Right lobe of liver (tissue), 6 donors: Measurements from ENCODE around the gene NPAS4. TPM values are rescaled to one million over a fixed set of nuclear protein-coding genes. Genes with fewer than 3 reads are reported as not detected.
"Not testable (repeated sequence)": the region's sequence is repeated elsewhere in the genome, so short reads cannot be mapped to it uniquely, and the experiment has no call there.

Experiments used
- ATAC-seq, 4 donors: fragments of 200-7000 bp; cut with Tn5 transposase; one replicate each; pipeline ENCODE4 v1.9.1; 2020; ENCODE audit warnings: mild to moderate bottlenecking in 4 of 4, moderate library complexity in 4 of 4
- DNase-seq, 3 donors: peaks; one replicate each; pipeline ENCODE4 v3.0.0-alpha.2; 2020
- H3K27ac ChIP-seq, 3 donors: fragments of 200-600 bp; one replicate each; pipeline ENCODE4 v1.8.0; 2022
- H3K27me3 ChIP-seq, 2 donors: fragments of 200-600 bp; one replicate each; pipeline ENCODE4 v1.8.0; 2022
- H3K36me3 ChIP-seq, 4 donors: fragments of 200-600 bp; sonication (generic) in 1 of 4; one replicate each; pipeline versions ENCODE4 v1.5.1 to v1.8.0; 2017 to 2022; ENCODE audit warnings: control low read depth in 1 of 4
- H3K4me1 ChIP-seq, 4 donors: fragments of 200-600 bp; sonication (generic) in 1 of 4; one replicate each; pipeline versions ENCODE4 v1.5.1 to v1.8.0; 2017 to 2022; ENCODE audit warnings: control low read depth in 1 of 4
- H3K4me3 ChIP-seq, 3 donors: fragments of 200-600 bp; one replicate each; pipeline ENCODE4 v1.8.0; 2022
- H3K9me3 ChIP-seq, 4 donors: fragments of 200-600 bp; sonication (generic) in 1 of 4; one replicate each; pipeline versions ENCODE4 v1.5.1 to v1.8.0; 2017 to 2022; ENCODE audit warnings: control low read depth in 1 of 4
- POLR2A ChIP-seq: fragments of 450-650 bp; IDR thresholded peaks from one replicate; pipeline ENCODE4 v1.6.1; 2017; ENCODE audit warnings: antibody characterized with exemption, mild to moderate bottlenecking
- WGBS: methylation state at CpG from one replicate; pipeline ENCODE4 v1.1.6; 2018; ENCODE audit warnings: low coverage, low lambda C conversion rate; ENCODE audit not compliant: insufficient coverage; ENCODE audit errors: missing lambda C conversion rate; 5-methylcytosine and 5-hydroxymethylcytosine counted together
- intact Hi-C, 2 donors: fragments of 100-400 bp; cut with DNase I; formaldehyde crosslinking; loops; one replicate each; pipeline versions ENCODE4 v1.11.2 to v1.14.1; 2022
- total RNA-seq, 6 experiments: library from RNA; depleted of rRNA in 2 of 6; stranded (reverse); fragments of >200 nt in 2 of 6; fragmentation: NEBNext Ultra II Directional in 3 of 6; extraction: Animal tissue kit (Norgen Biotek cat#: 25700) in 3 of 6; gene quantifications; one replicate each; pipeline versions ENCODE4 v1.1.0 to v1.2.4, GENCODE V29; 2016 to 2023
- TF ChIP-seq, protein P1 (sequence below), 4 donors: fragments of 200-600 bp in 3 of 4; fragments of 450-650 bp in 1 of 4; IDR thresholded peaks; one replicate each; pipeline versions ENCODE4 v1.5.1 to v1.8.0; 2016 to 2022; ENCODE audit warnings: antibody characterized with exemption in 4 of 4, mild to moderate bottlenecking in 2 of 4
- donor health status: DM: no; HTN: yes; CAD: no.
- donor health status: DM: no; HTN: no; CAD: no.
- donor health status: DM: no; HTN: no; CAD: no.
- donor health status: DM: no; HTN: yes; CAD: no.
- donor health status: DM: no; HTN: yes; CAD: no.

NPAS4 gene
- total RNA-seq, 6 experiments from 2014 or later: not detected

GRCh38 chr11:66421492-66422205 is 814 bp downstream of the NPAS4 start:
- TF ChIP-seq POLR2A: no peak
- TF ChIP-seq, protein P1, sequence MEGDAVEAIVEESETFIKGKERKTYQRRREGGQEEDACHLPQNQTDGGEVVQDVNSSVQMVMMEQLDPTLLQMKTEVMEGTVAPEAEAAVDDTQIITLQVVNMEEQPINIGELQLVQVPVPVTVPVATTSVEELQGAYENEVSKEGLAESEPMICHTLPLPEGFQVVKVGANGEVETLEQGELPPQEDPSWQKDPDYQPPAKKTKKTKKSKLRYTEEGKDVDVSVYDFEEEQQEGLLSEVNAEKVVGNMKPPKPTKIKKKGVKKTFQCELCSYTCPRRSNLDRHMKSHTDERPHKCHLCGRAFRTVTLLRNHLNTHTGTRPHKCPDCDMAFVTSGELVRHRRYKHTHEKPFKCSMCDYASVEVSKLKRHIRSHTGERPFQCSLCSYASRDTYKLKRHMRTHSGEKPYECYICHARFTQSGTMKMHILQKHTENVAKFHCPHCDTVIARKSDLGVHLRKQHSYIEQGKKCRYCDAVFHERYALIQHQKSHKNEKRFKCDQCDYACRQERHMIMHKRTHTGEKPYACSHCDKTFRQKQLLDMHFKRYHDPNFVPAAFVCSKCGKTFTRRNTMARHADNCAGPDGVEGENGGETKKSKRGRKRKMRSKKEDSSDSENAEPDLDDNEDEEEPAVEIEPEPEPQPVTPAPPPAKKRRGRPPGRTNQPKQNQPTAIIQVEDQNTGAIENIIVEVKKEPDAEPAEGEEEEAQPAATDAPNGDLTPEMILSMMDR (IDR thresholded peaks at IDR 0.05): no peak
- no peak overlapping the region for H3K4me3 ChIP-seq
- H3K27ac ChIP-seq: no peak overlapping the region
- no peaks in the 10 kb centered on the region for H3K4me1 ChIP-seq
- ATAC-seq (peak; percentile 96 to 100 (median 100)), DNase-seq (peak; percentile 86 to 87 (median 86))
- no peaks in the 10 kb centered on the region for H3K27me3 ChIP-seq
- WGBS: 13% methylated on average over 30 of the region's 38 CpGs
- intact Hi-C loops: no loop called here
- H3K9me3 ChIP-seq: no peaks in the 10 kb centered on the region
- no peaks in the 10 kb centered on the region for H3K36me3 ChIP-seq

DNA sequence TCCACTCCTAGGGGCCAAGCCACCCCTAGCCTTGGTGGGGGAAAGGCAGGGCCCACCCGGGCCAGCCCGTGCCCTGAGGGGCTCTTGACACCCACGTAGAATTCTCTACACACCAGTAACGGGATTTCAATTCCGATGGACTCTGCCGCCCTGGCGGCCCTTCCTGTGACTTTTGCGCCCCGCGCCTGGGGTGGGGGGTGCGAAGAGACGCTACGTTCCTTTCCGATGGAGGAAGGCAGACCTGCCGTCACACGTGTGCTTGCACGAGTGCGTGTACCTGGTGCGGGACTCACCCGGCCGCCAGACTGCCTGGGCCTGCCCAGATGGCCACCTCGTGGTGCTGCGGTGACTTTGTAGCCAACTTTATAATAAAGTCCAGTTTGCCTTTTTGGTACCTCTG is 5.5 kb downstream of the NPAS4 start:
- TF ChIP-seq, protein P1 (IDR thresholded peaks at IDR 0.05): no peak
- TF ChIP-seq POLR2A: no peak
- Histone ChIP-seq H3K4me3 (no peak overlapping the region), H3K27ac (no peak overlapping the region), H3K4me1 (no peaks in the 10 kb centered on the region), H3K27me3 (no peaks in the 10 kb centered on the region), H3K9me3 (no peaks in the 10 kb centered on the region), H3K36me3 (no peaks in the 10 kb centered on the region)
- WGBS: no CpG with 5 or more reads among the region's 23 CpGs
- DNase-seq (no peak), ATAC-seq (no peak)
- intact Hi-C loops: no loop called here

DNA sequence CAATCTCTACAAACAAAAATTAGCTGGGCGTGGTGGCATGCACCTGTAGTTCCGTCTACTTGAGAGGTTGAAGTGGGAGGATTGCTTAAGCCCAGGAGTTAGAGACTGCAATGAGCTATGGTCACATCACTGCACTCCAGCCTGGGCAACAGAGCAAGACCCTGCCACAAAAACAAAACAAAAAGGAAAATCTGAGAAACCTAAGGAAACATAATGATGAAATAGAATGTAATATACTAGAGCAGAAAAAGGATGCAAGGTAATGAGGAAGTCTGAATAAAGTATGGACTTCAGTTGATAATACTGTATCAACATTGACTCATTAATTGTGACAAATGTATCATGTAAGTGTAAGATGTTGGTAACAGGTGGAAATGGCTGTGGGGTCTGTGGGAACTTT is 8.1 kb downstream of the NPAS4 start:
- Histone ChIP-seq H3K4me1 (no peaks in the 10 kb centered on the region), H3K9me3 (no peaks in the 10 kb centered on the region), H3K36me3 (no peaks in the 10 kb centered on the region), H3K27ac (no peak overlapping the region), H3K27me3 (no peaks in the 10 kb centered on the region), H3K4me3 (no peak overlapping the region)
- ATAC-seq: no peak
- 94% methylated on average over 2 of the region's 2 CpGs for WGBS
- intact Hi-C loops: no loop called here
- no peak for TF ChIP-seq POLR2A
- TF ChIP-seq, protein P1 (IDR thresholded peaks at IDR 0.05): no peak
- DNase-seq: no peak

- peaks cover 0 to 3% (median under 1%) of the 10 kb centered on the region in 4 donors for H3K36me3 ChIP-seq
- 32% methylated on average over 9 of the region's 9 CpGs for WGBS
- H3K9me3 ChIP-seq: no peaks in the 10 kb centered on the region
- TF ChIP-seq, protein P1 (IDR thresholded peaks at IDR 0.05): peak; percentile 60 to 82 (median 73)
- TF ChIP-seq POLR2A: no peak
- no peaks in the 10 kb centered on the region for H3K4me1 ChIP-seq
- peak; percentile 73 to 84 (median 78) for ATAC-seq
- H3K27me3 ChIP-seq: no peaks in the 10 kb centered on the region
- DNase-seq: peak in 2 of 3 donors; percentile 58 to 65
- H3K4me3 ChIP-seq: no peak overlapping the region
- intact Hi-C loops: no loop called here
- no peak overlapping the region for H3K27ac ChIP-seq
Observed at GRCh38 chr11:66429983-66430602, 9.3 kb downstream of the NPAS4 start.

- ATAC-seq, H3K4me3 ChIP-seq, H3K27ac ChIP-seq, H3K9me3 ChIP-seq, H3K27me3 ChIP-seq, intact Hi-C loops, DNase-seq, H3K4me1 ChIP-seq: not testable (repeated sequence)
- peaks cover 0 to 13% (median 6%) of the 10 kb centered on the region in 4 donors for H3K36me3 ChIP-seq
Observed at GRCh38 chr11:66431287-66431686, 10.5 kb downstream of the NPAS4 start.

DNA sequence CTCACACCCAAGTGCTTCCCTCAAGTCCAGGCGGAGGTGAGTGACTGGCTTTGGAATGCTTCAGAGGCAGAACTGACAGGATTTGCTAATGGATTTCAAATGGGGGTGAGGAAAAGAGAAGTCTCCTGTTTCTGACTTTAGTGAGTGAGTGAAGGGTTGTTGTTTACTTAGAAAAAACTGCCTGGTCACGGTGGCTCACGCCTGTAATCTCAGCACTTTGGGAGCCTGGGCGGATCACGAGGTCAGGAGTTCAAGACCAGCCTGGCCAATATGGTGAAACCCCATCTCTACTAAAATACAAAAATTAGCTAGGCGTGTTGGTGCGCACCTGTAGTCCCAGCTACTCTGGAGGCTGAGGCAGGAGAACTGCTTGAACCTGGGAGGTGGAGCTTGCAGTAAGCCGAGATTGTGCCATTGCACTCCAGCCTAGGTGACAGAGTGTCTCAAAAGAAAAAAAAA is 11.1 kb downstream of the NPAS4 start:
- H3K27me3 ChIP-seq, H3K9me3 ChIP-seq, intact Hi-C loops, H3K4me1 ChIP-seq, ATAC-seq, DNase-seq, H3K27ac ChIP-seq, H3K4me3 ChIP-seq: not testable (repeated sequence)
- WGBS: 76% methylated on average over 7 of the region's 8 CpGs
- H3K36me3 ChIP-seq: peaks cover 0 to 13% (median 6%) of the 10 kb centered on the region in 4 donors
